SJSA1 (cell line): ENCODE results near the gene ATG4D. TPM values are rescaled to one million over a fixed set of nuclear protein-coding genes. Genes with fewer than 3 reads are reported as not detected.
"Not testable (repeated sequence)": the region's sequence is repeated elsewhere in the genome, so short reads cannot be mapped to it uniquely, and the experiment has no call there.

Experiments
- DNase-seq, 2 experiments: peaks; one replicate each; pipeline ENCODE4 v3.0.0-alpha.2; 2015 to 2020; ENCODE audit warnings: low spot score in 2 of 2, low read depth in 1 of 2
- H3K27ac ChIP-seq: fragments of 250-450 bp; sonication (Bioruptor Pico); 2 replicates; pipeline ENCODE4 v1.5.1; 2020; ENCODE audit warnings: mild to moderate bottlenecking, moderate library complexity
- H3K27me3 ChIP-seq: fragments of 250-450 bp; sonication (Bioruptor Pico); replicated peaks from 2 replicates; pipeline ENCODE4 v1.5.1; 2020; ENCODE audit warnings: mild to moderate bottlenecking, moderate library complexity
- H3K36me3 ChIP-seq: fragments of 250-450 bp; sonication (Bioruptor Pico); 2 replicates; pipeline ENCODE4 v1.5.1; 2020; ENCODE audit warnings: mild to moderate bottlenecking
- H3K4me1 ChIP-seq: fragments of 250-450 bp; sonication (Bioruptor Pico); replicated peaks from 2 replicates; pipeline ENCODE4 v1.6.1; 2021; ENCODE audit warnings: mild to moderate bottlenecking
- H3K4me3 ChIP-seq: fragments of 250-450 bp; sonication (Bioruptor Pico); 2 replicates; pipeline ENCODE4 v1.5.1; 2020; ENCODE audit warnings: mild to moderate bottlenecking
- H3K9me3 ChIP-seq: fragments of 250-450 bp; sonication (Bioruptor Pico); replicated peaks from 2 replicates; pipeline ENCODE4 v1.5.1; 2020; ENCODE audit warnings: mild to moderate bottlenecking
- total RNA-seq: library from RNA; depleted of rRNA; stranded (reverse); fragments of >200 nt; shearing (Covaris generic); gene quantifications from 2 replicates; pipeline ENCODE4 v1.2.3, GENCODE V29; 2014

Gene ATG4D
- total RNA-seq, 1 experiment from 2014 or later, result 39.2 TPM

DNA sequence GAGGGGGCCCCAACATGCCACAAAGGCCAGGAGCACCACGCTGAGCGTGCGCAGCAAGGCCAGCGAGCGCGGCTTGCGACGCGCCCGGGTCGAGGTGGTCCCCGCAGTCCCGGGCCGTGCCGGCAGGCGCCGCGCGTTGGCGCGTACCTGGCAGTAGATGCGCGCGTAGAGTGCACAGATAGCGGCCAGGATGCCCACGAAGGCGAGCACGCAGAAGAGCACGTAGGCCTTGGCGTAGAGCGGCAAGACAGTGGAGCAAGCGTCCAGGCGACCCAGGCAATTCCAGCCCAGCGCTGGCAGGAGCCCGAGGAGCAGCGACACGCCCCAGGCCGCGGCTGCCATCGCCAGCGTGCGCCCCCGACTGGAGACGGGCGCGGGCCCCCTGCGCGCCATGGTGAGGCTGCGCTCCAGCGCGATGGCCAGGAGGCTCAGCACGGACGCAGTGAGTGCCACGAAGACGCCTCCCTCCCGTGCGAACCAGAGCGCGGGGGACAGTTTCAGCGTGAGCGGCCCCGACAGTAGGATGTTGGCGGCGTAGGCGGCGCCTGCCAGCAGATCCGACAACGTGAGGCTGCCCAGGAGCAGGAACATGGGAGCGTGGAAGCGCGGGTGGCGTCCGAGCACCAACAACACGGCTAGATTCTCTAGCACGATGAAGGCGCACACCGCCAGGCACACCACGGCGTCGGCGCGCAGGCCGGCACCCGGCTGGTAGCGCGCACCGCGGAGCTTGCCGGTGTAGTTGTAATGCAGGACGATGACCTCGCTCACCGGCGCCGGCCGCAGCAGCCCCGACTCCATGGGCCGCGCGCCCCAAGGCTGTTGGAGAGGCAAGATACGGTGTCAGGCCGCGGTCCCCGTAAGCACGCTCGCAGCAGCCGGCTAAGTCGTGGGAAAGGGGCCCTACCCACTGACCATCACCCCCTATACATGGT, 29.2 kb upstream of the ATG4D start:
- H3K4me1 ChIP-seq, result peaks cover 21% of the 10 kb centered on the region
- no peak overlapping the region for H3K4me3 ChIP-seq

GRCh38 chr19:10516064-10516385, 27.7 kb upstream of the ATG4D start:
- H3K4me1 ChIP-seq, result peaks cover 21% of the 10 kb centered on the region
- no peaks in the 10 kb centered on the region for H3K36me3 ChIP-seq
- peaks cover 76% of the 10 kb centered on the region for H3K27me3 ChIP-seq
- no peak overlapping the region for H3K27ac ChIP-seq
- no peaks in the 10 kb centered on the region; the same call in 1 of the 2 replicates for H3K9me3 ChIP-seq
- H3K4me3 ChIP-seq, result no peak overlapping the region
- DNase-seq, result no peak

More for the DNA sequence above, 29.2 kb upstream of the ATG4D start:
- Histone ChIP-seq H3K27ac (no peak overlapping the region), H3K36me3 (no peaks in the 10 kb centered on the region), H3K9me3 (no peaks in the 10 kb centered on the region; the same call in 1 of the 2 replicates), H3K27me3 (peaks cover 83% of the 10 kb centered on the region)
- DNase-seq, result no peak

GRCh38 chr19:10516671-10517286, 26.9 kb upstream of the ATG4D start:
- Histone ChIP-seq H3K27me3 (peaks cover 71% of the 10 kb centered on the region), H3K36me3 (no peaks in the 10 kb centered on the region), H3K4me1 (peaks cover 21% of the 10 kb centered on the region), H3K9me3 (no peaks in the 10 kb centered on the region; the same call in 1 of the 2 replicates), H3K27ac (no peak overlapping the region), H3K4me3 (no peak overlapping the region)
- DNase-seq, result no peak

- H3K27ac ChIP-seq, result no peak within 1 kb of the TSS
- H3K9me3 ChIP-seq, result no peaks in the 10 kb centered on the region; the same call in 1 of the 2 replicates
- no peaks in the 10 kb centered on the region for H3K36me3 ChIP-seq
- peak within 1 kb of the TSS; percentile 30 for H3K4me3 ChIP-seq
- peaks cover 21% of the 10 kb centered on the region for H3K4me1 ChIP-seq
- H3K27me3 ChIP-seq, result peaks cover 67% of the 10 kb centered on the region
- peak in 1 of 2 experiments; percentile 48 for DNase-seq
Observed at GRCh38 chr19:10517361-10517759, 26.3 kb upstream of the ATG4D start, which contains the start of gene S1PR5. TSS of gene S1PR5 (minus strand) at chr19:10517447. CDS start at chr19:10515011, 2,436 bp downstream.

DNA sequence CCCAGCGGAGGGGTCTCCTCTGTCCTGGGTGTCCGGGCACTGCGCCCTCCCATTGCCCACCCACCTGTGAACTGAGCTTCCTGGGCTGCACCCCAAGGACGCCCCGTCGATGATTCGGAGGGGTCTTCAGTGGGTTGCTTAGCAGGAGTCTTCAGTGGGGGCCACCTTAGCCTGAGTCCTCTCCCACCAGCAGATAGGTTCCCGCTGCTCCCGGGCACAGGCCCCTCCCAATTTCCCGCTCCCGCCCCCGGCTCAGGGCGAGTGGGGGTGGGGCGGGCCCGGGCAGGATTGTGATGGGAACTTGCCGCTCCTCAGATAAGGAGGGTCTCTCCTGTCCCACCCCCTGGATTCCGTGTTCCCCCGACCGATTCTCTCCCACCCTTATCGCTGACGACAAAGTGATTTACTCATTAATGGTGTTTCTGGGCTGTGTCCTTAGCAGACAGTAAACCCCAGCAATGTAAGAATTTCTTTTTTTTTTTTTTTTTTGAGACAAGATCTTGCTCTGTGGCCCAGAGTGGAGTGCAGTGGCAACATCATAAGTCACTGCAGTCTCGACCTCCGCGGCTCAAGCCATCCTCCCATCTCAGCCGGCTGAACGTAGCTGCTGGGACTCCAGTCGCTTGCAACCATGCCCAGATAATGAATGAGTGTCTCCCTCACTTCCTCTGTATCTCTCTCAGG, 25.8 kb upstream of the ATG4D start:
- Histone ChIP-seq H3K4me3 (peak overlapping the region; percentile 30), H3K36me3 (no peaks in the 10 kb centered on the region), H3K27me3 (peaks cover 64% of the 10 kb centered on the region), H3K9me3 (no peaks in the 10 kb centered on the region; the same call in 1 of the 2 replicates), H3K4me1 (peaks cover 21% of the 10 kb centered on the region), H3K27ac (no peak overlapping the region)
- no peak for DNase-seq

DNA sequence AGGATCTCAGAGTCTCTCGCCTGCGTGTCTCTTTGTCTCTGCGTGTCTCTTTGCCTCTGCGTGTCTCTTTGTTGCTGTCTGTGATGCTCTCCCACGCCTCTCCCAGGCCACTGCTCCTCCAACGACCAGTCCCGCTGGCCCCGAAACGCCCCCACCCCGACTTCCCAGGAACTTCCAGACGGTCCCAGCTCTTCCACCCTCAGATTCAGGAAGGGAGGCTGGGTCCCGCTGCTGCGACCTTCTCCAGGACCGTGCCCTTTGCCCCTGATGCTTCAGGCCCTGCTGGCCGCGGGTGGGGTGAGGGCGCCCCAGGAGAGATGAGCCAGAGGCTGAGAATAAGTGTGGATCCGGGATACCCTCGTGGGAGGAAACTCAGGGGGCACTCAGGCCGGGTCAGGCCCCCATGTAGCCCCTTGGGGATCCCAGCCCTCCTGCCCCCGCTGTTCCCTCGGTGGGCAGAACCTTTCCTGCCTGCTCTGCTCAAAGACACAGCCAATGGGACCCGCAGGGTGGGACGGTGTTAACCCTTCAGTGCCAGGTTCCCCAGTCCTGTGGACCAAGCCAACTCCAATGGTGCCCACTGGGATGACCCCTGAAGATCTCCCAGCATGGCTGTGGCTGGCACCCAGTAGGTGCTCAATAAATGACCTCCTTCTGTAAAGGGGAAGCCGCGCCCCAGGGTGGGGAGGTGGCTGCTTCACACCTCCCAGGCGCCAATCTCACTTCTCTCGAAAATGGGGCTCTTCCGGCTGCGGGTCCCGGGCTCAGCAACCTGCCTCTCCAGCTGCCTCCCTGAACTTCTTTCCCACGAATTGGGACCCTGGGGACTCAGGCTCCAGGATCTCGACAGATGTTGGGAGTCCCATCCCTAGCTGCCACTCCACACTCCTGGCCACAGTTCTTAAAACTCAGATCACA, 25.0 kb upstream of the ATG4D start:
- Histone ChIP-seq H3K27ac (no peak overlapping the region), H3K27me3 (peaks cover 56% of the 10 kb centered on the region), H3K36me3 (no peaks in the 10 kb centered on the region), H3K4me1 (peaks cover 21% of the 10 kb centered on the region), H3K9me3 (no peaks in the 10 kb centered on the region; the same call in 1 of the 2 replicates), H3K4me3 (no peak overlapping the region)
- DNase-seq, result no peak

GRCh38 chr19:10519421-10519820, 24.3 kb upstream of the ATG4D start:
- Histone ChIP-seq H3K4me3 (no peak overlapping the region), H3K9me3 (no peaks in the 10 kb centered on the region; the same call in 1 of the 2 replicates), H3K27ac (no peak overlapping the region), H3K36me3 (no peaks in the 10 kb centered on the region), H3K27me3 (peaks cover 51% of the 10 kb centered on the region), H3K4me1 (peaks cover 15% of the 10 kb centered on the region)
- DNase-seq, result no peak

DNA sequence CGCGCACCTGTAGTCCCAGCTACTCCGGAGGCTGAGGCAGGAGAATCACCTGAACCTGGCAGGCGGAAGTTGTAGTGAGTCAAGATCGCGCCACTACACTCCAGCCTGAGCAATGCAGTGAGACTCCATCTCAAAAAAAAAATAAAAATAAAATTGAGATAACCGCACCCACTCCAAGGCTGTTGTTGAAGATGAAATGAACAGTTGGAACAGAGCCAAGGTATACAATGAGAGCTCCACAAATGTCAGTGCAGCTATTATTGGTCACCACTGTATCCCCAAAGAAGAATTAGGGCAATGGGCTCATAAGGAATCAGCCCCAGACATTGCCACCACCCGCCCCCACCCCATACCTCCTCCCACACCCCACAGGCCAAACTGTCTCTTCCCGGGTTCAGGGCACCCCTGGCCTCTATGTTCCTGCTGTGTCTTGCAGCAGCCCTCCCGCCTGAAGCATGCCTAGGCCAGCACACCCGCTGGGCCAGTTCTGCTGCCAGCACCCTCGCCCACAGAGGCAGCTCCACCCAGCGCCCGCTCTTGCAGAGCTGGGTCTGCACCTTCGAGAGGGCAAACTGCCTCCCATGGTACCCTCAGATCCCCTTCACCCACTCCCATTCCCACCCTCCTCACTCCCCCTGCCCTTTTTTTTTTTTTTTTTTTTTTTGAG, 22.9 kb upstream of the ATG4D start:
- no peaks in the 10 kb centered on the region for H3K9me3 ChIP-seq

GRCh38 chr19:10521461-10522171, 22.1 kb upstream of the ATG4D start:
- Histone ChIP-seq H3K4me1 (peaks cover 13% of the 10 kb centered on the region), H3K9me3 (no peaks in the 10 kb centered on the region)
- DNase-seq, result no peak

More for the DNA sequence above, 22.9 kb upstream of the ATG4D start:
- Histone ChIP-seq H3K4me1 (peaks cover 13% of the 10 kb centered on the region), H3K27ac (no peak overlapping the region), H3K27me3 (peaks cover 38% of the 10 kb centered on the region), H3K36me3 (no peaks in the 10 kb centered on the region), H3K4me3 (no peak overlapping the region)
- DNase-seq, result no peak

GRCh38 chr19:10523135-10523636, 20.5 kb upstream of the ATG4D start:
- DNase-seq, result no peak
- Histone ChIP-seq H3K36me3 (no peaks in the 10 kb centered on the region), H3K27ac (no peak overlapping the region), H3K9me3 (no peaks in the 10 kb centered on the region), H3K27me3 (peaks cover 17% of the 10 kb centered on the region), H3K4me1 (no peaks in the 10 kb centered on the region; the same call in 1 of the 2 replicates), H3K4me3 (no peak overlapping the region)

More at GRCh38 chr19:10521461-10522171, 22.1 kb upstream of the ATG4D start:
- no peak overlapping the region for H3K4me3 ChIP-seq
- H3K27me3 ChIP-seq, result peaks cover 32% of the 10 kb centered on the region
- no peaks in the 10 kb centered on the region for H3K36me3 ChIP-seq
- no peak overlapping the region for H3K27ac ChIP-seq

DNA sequence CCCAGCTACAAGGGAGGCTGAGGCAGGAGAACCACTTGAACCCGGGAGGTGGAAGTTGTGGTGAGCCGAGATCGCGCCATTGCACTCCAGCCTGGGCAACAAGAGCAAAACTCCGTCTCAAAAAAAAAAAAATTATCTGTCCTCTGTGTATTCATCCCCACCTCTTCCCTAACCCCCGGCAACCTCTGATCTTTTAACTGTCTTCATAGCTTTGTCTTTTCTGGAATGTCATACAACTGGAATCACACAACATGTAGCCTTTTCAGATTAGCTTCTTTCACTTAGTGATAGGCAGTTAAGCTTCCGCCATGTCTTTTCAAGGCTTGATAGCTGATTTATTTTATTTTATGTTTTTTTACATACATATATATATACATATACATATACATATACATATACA, 18.1 kb upstream of the ATG4D start:
- H3K27ac ChIP-seq, result no peak overlapping the region
- no peaks in the 10 kb centered on the region for H3K36me3 ChIP-seq
- DNase-seq, result no peak
- no peaks in the 10 kb centered on the region for H3K4me1 ChIP-seq
- 0 out of 2 replicates have a peak, but pooled peaks cover 3% of the 10 kb centered on the region for H3K27me3 ChIP-seq
- no peak overlapping the region for H3K4me3 ChIP-seq
- H3K9me3 ChIP-seq, result no peaks in the 10 kb centered on the region

DNA sequence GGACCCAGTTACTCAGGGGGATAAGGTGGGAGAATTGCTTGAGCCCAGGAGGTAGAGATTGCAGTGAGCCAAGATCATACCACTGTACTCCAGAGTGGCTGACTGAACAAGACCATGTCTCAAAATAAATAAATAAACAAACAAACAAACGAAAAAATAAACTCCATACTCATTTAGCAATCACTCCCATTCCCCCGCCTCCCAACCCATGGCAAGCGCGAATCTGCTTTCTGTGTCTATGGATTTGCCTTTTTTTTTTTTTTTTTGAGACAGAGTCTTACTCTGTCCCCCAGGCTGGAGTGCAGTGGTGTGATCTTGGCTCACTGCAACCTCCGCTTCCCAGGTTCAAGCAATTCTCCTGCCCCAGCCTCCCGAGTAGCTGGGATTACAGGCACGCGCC, 16.8 kb upstream of the ATG4D start:
- not testable (repeated sequence) for H3K36me3 ChIP-seq

More for the DNA sequence above, 16.8 kb upstream of the ATG4D start:
- not testable (repeated sequence) for H3K27ac ChIP-seq, H3K4me1 ChIP-seq, H3K9me3 ChIP-seq, H3K4me3 ChIP-seq, H3K27me3 ChIP-seq, DNase-seq
